ENCODE results near the gene SLC17A5. TPM values are rescaled to one million over a fixed set of nuclear protein-coding genes. Genes with fewer than 3 reads are reported as not detected.
A peak's percentile ranks its signal among the peaks of the same experiment; 100 is the strongest.

SLC17A5 gene
- total RNA-seq, 2 experiments from 2014 or later = 4.2 to 5.0 TPM

DNA sequence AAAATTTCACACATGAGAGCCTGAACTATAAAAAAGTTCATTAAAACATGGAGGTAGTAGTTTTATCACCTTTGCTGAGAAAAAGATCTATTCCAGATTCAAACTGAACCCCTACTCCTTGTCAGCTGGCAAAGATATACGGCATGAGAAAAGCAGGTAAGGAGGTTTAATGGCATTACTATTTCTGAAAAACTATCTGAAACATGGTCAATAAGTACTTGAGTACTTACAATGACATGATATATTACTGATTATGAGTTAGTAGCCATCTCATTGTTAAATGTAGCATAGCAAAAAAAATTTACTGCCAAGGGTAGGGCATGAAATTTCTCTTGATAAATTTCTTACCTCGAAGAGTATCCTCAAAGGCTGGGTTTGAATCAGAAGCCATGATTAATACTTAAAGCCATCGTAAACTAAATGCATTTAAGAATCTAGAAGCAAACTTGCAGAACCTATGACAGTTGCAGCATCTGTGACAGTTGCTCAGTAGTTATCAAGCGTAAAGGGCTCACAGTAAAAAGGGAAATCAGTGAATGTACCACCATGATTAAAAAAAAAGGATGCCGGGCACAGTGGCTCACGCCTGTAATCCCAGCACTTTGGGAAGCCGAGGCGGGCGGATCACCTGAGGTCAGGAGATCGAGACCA is 8.7 kb downstream of the SLC17A5 start:
- ChIA-PET POLR2A (interaction anchor here (0.7 to 1.8 kb wide), 2 partner anchors 131 to 149 kb away, joined by 3 to 9 read pairs; no protein-coding TSS in a partner anchor), CTCF (interaction anchor here (0.8 to 3.7 kb wide), 3 partner anchors 8 to 88 kb away, joined by 3 to 15 read pairs (median 10); partner anchors contain the start of gene SLC17A5)
- peaks cover 7% of the 10 kb centered on the region for H3K36me3 Mint-ChIP-seq (ENCODE audit: low read depth)
- no peak for DNase-seq
- intact Hi-C loops (cut with micrococcal nuclease) = no loop called here
- H3K27me3 Mint-ChIP-seq = no peaks in the 10 kb centered on the region
- peak overlapping the region; percentile 84 for H3K4me3 Mint-ChIP-seq
- H3K27ac Mint-ChIP-seq = peak overlapping the region; percentile 57
- TF ChIP-seq, protein P1, sequence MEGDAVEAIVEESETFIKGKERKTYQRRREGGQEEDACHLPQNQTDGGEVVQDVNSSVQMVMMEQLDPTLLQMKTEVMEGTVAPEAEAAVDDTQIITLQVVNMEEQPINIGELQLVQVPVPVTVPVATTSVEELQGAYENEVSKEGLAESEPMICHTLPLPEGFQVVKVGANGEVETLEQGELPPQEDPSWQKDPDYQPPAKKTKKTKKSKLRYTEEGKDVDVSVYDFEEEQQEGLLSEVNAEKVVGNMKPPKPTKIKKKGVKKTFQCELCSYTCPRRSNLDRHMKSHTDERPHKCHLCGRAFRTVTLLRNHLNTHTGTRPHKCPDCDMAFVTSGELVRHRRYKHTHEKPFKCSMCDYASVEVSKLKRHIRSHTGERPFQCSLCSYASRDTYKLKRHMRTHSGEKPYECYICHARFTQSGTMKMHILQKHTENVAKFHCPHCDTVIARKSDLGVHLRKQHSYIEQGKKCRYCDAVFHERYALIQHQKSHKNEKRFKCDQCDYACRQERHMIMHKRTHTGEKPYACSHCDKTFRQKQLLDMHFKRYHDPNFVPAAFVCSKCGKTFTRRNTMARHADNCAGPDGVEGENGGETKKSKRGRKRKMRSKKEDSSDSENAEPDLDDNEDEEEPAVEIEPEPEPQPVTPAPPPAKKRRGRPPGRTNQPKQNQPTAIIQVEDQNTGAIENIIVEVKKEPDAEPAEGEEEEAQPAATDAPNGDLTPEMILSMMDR (IDR thresholded peaks at IDR 0.05) = no peak
- peaks cover 9% of the 10 kb centered on the region for H3K4me1 Mint-ChIP-seq (ENCODE audit: low read depth)
- H3K9me3 Mint-ChIP-seq = no peaks in the 10 kb centered on the region
- ATAC-seq = peak; percentile 27

DNA sequence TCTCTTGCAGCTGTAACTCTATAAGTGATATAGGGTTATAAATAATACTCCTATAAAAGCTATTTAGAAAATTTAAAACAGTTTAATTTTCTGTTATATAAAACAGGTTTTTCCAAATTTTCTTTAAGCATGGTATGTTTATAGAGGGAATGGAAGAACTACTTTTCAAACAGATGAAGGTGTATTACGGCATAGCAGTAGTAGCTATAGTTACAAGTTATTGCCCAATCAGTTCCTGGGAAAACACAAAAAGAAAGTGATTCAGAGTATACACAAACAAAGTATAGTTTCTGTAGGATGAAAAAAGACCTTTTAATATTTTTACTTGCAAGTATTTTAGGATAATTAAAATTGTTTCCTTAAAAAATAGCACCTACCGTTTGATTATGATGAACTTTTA is 9.8 kb downstream of the SLC17A5 start:
- Mint-ChIP-seq H3K27ac (no peak overlapping the region), H3K27me3 (no peaks in the 10 kb centered on the region), H3K36me3 (ENCODE audit: low read depth) (peaks cover 7% of the 10 kb centered on the region), H3K4me1 (ENCODE audit: low read depth) (peaks cover 9% of the 10 kb centered on the region), H3K4me3 (no peak overlapping the region), H3K9me3 (no peaks in the 10 kb centered on the region)
- DNase-seq (no peak), ATAC-seq (no peak)
- TF ChIP-seq, protein P1 (IDR thresholded peaks at IDR 0.05) = no peak
- ChIA-PET POLR2A (interaction anchor here (0.6 to 1.9 kb wide), 6 partner anchors 9 to 182 kb away, joined by 3 to 9 read pairs (median 4); partner anchors contain the start of genes MTO1 and SLC17A5), CTCF (interaction anchor here (0.7 to 3.7 kb wide), 3 partner anchors 9 to 33 kb away, joined by 3 to 15 read pairs (median 10); partner anchors contain the start of gene SLC17A5)
- intact Hi-C loops (cut with micrococcal nuclease) = no loop called here

DNA sequence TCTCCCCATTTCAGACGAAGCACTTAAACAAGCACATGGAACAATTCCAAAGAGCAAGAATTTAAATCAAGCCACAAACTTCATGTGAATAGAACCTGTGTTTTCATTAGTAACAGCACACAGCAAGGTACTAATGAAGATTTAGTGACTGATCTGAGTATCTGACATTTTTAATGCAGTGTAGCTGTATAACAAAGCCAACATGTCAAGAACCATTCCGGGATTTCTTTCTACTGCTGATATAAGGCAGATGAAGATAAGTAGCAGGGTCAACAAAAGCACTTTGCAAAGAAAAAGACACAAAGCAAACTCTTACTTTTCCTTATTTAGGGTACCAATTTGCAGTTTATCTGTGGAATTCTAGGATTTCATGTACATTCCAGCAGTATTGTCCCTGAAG is 11.3 kb downstream of the SLC17A5 start:
- intact Hi-C loops (cut with micrococcal nuclease) = no loop called here
- ChIA-PET CTCF (interaction anchor here (0.8 to 3.7 kb wide), 2 partner anchors 10 to 30 kb away, joined by 3 to 15 read pairs; partner anchors contain the start of gene SLC17A5), POLR2A (interaction anchor here (1.1 to 1.9 kb wide), 2 partner anchors 11 to 16 kb away, joined by 3 to 5 read pairs; partner anchors contain the start of gene SLC17A5)
- Mint-ChIP-seq H3K4me1 (ENCODE audit: low read depth) (peaks cover 8% of the 10 kb centered on the region), H3K4me3 (no peak overlapping the region), H3K27me3 (no peaks in the 10 kb centered on the region), H3K9me3 (no peaks in the 10 kb centered on the region), H3K36me3 (ENCODE audit: low read depth) (peaks cover 7% of the 10 kb centered on the region), H3K27ac (no peak overlapping the region)
- DNase-seq (no peak), ATAC-seq (no peak)
- TF ChIP-seq, protein P1 (IDR thresholded peaks at IDR 0.05) = no peak

DNA sequence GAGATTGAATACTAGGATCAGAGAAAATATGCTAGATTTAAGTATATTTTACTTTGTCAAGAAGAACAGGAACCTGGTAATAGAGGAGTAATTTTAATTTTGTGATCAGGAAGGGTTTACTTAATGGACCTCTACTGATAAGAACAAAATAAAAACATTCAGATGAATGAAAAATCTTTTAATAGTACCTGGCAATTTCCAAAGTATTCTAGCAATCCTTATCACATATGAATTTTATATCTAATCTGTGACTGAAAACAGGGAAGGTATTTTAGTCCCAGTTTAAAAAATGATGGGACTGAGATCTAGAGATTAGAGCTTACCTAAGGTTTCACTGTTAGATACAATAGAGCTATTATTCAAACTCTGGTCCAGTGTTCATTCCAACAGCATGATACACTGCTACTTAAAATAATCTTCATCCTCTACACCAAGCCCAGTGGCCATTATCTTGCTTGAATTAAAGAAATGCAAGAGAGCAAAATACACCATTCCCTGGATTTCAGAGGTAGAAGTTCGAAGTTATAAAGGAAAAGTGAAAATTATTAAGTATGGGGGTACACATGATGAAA is 13.5 kb downstream of the SLC17A5 start:
- CTCF ChIA-PET = no interaction called here
- no peak for ATAC-seq

More for the DNA sequence above, 13.5 kb downstream of the SLC17A5 start:
- H3K9me3 Mint-ChIP-seq = no peaks in the 10 kb centered on the region
- no peaks in the 10 kb centered on the region for H3K27me3 Mint-ChIP-seq
- H3K4me1 Mint-ChIP-seq (ENCODE audit: low read depth) = peaks cover 5% of the 10 kb centered on the region
- TF ChIP-seq, protein P1 (IDR thresholded peaks at IDR 0.05) = no peak
- intact Hi-C loops (cut with micrococcal nuclease) = no loop called here
- no peak overlapping the region for H3K27ac Mint-ChIP-seq
- POLR2A ChIA-PET = interaction anchor here (0.6 to 1.7 kb wide), 2 partner anchors 13 to 120 kb away, joined by 3 to 5 read pairs; partner anchors contain the start of gene EEF1A1
- no peak for DNase-seq
- peaks cover 9% of the 10 kb centered on the region for H3K36me3 Mint-ChIP-seq (ENCODE audit: low read depth)
- H3K4me3 Mint-ChIP-seq = no peak overlapping the region
